HG03521 (cell line): Measurements from ENCODE around the gene MAJIN.
"Not testable (repeated sequence)": the region's sequence is repeated elsewhere in the genome, so short reads cannot be mapped to it uniquely, and the experiment has no call there.

Source experiments
- ATAC-seq: cut with Tn5 transposase; IDR thresholded peaks from one replicate; pipeline ENCODE4 v1.9.1; 2021; ENCODE audit warnings: mild to moderate bottlenecking, moderate library complexity; ENCODE audit not compliant: unreplicated experiment

The MAJIN gene

GRCh38 chr11:64990222-64990923 lies 18.5 kb upstream of the MAJIN start:
- no peak for ATAC-seq

- ATAC-seq, result no peak
These were observed 17.5 kb upstream of the MAJIN start for GRCh38 chr11:64989416-64989815.

- no peak for ATAC-seq
These were observed 16.3 kb upstream of the MAJIN start for GRCh38 chr11:64987998-64988854.

- ATAC-seq, result not testable (repeated sequence)
These were observed 11.4 kb upstream of the MAJIN start for GRCh38 chr11:64983339-64983738.

- ATAC-seq, result no peak
These were observed 4.7 kb upstream of the MAJIN start for GRCh38 chr11:64976651-64977050.

- ATAC-seq, result no peak
These were observed 2.2 kb upstream of the MAJIN start for GRCh38 chr11:64974124-64974523.

- no peak for ATAC-seq
These were observed 1.2 kb downstream of the MAJIN start for GRCh38 chr11:64970731-64971151.

GRCh38 chr11:64969209-64969608 lies 2.7 kb downstream of the MAJIN start:
- no peak for ATAC-seq

GRCh38 chr11:64967375-64967774 lies 4.5 kb downstream of the MAJIN start:
- no peak for ATAC-seq

GRCh38 chr11:64963072-64963631 lies 8.8 kb downstream of the MAJIN start:
- no peak for ATAC-seq

- ATAC-seq, result no peak
These were observed 11.2 kb downstream of the MAJIN start for GRCh38 chr11:64960719-64961118.

- ATAC-seq, result no peak
These were observed 12.4 kb downstream of the MAJIN start for GRCh38 chr11:64959498-64959897.

- ATAC-seq, result no peak
These were observed 17.7 kb downstream of the MAJIN start for GRCh38 chr11:64954201-64954600.

- ATAC-seq, result no peak
These were observed 20.4 kb downstream of the MAJIN start for GRCh38 chr11:64951529-64951928.

GRCh38 chr11:64947208-64947814 lies 24.6 kb downstream of the MAJIN start:
- no peak for ATAC-seq

- no peak for ATAC-seq
These were observed 35.4 kb downstream of the MAJIN start for GRCh38 chr11:64936539-64936938.

- no peak for ATAC-seq
These were observed 36.4 kb downstream of the MAJIN start, which contains the start of gene GPHA2 for GRCh38 chr11:64935359-64936081. GPHA2 (minus strand) TSS chr11:64935893; CDS start chr11:64935460, 433 bp downstream.

- no peak for ATAC-seq
These were observed 37.1 kb downstream of the MAJIN start for GRCh38 chr11:64934682-64935358.

- no peak for ATAC-seq
These were observed 37.8 kb downstream of the MAJIN start for GRCh38 chr11:64933935-64934681.
